GM12891 (cell line): Measurements from ENCODE around the gene ACSL3.

Experiments used
- PAX5 ChIP-seq: IDR thresholded peaks from 2 replicates; pipeline ENCODE4 v1.6.1; 2011; ENCODE audit warnings: low read length, moderate library complexity, mild to moderate bottlenecking; ENCODE audit not compliant: insufficient read depth, severe bottlenecking
- POLR2A ChIP-seq: IDR thresholded peaks from 2 replicates; pipeline ENCODE4 v1.6.1; 2011; ENCODE audit warnings: low read depth, low read length, control low read depth
- POLR2AphosphoS5 ChIP-seq: IDR thresholded peaks from 2 replicates; pipeline ENCODE4 v1.6.1; 2011; ENCODE audit warnings: low read depth, low read length, control low read depth
- POU2F2 ChIP-seq: IDR thresholded peaks from 2 replicates; pipeline ENCODE4 v1.6.1; 2011; ENCODE audit warnings: low read depth, mild to moderate bottlenecking, control low read depth, low read length, moderate library complexity

GRCh38 chr2:222895144-222895543 is 34.3 kb downstream of the ACSL3 start:
- TF ChIP-seq POLR2AphosphoS5 (no peak), POLR2A (no peak), PAX5 (no peak), POU2F2 (no peak)
